Suppressor macrophage treated with lipopolysaccharide for 4 hours (primary cell): ENCODE measurements around the gene BABAM2.
"Not testable (repeated sequence)": the region's sequence is repeated elsewhere in the genome, so short reads cannot be mapped to it uniquely, and the experiment has no call there.

Experiments used
- DNase-seq: peaks from one replicate; pipeline ENCODE4 v3.0.0-alpha.2; 2020

Gene BABAM2

GRCh38 chr2:27890146-27890923 is at the start of gene BABAM2, which contains the start of gene RBKS:
Gene BABAM2, plus strand, starts transcription at chr2:27890729. Its CDS starts 3,828 bp downstream, at chr2:27894557.
Gene RBKS, minus strand, starts transcription at chr2:27890387. Its CDS starts 42 bp downstream, at chr2:27890345.
- peak; percentile 95 for DNase-seq

- no peak for DNase-seq
Measured at GRCh38 chr2:27842894-27843293, 47.6 kb upstream of the BABAM2 start.

- DNase-seq, result no peak
Measured at GRCh38 chr2:27843992-27844391, 46.5 kb upstream of the BABAM2 start.

GRCh38 chr2:27844821-27845255 is 45.7 kb upstream of the BABAM2 start:
- no peak for DNase-seq

- no peak for DNase-seq
Measured at GRCh38 chr2:27847333-27847732, 43.2 kb upstream of the BABAM2 start.

GRCh38 chr2:27849558-27850205 is 40.8 kb upstream of the BABAM2 start:
- DNase-seq, result no peak

GRCh38 chr2:27852691-27853090 is 37.8 kb upstream of the BABAM2 start:
- no peak for DNase-seq

GRCh38 chr2:27854229-27854862 is 36.2 kb upstream of the BABAM2 start:
- DNase-seq, result peak; percentile 41

- peak; percentile 19 for DNase-seq
Measured at GRCh38 chr2:27855476-27855875, 35.1 kb upstream of the BABAM2 start.

- no peak for DNase-seq
Measured at GRCh38 chr2:27856386-27856785, 34.1 kb upstream of the BABAM2 start.

- DNase-seq, result no peak
Measured at GRCh38 chr2:27856956-27857355, 33.6 kb upstream of the BABAM2 start.

- no peak for DNase-seq
Measured at GRCh38 chr2:27857417-27858172, 32.9 kb upstream of the BABAM2 start.

- DNase-seq, result peak; percentile 77
Measured at GRCh38 chr2:27860111-27860510, 30.4 kb upstream of the BABAM2 start.

- no peak for DNase-seq
Measured at GRCh38 chr2:27863146-27863545, 27.4 kb upstream of the BABAM2 start.

GRCh38 chr2:27863955-27864354 is 26.6 kb upstream of the BABAM2 start:
- DNase-seq, result not testable (repeated sequence)

- no peak for DNase-seq
Measured at GRCh38 chr2:27866237-27866636, 24.3 kb upstream of the BABAM2 start.

- DNase-seq, result no peak
Measured at GRCh38 chr2:27869763-27870162, 20.8 kb upstream of the BABAM2 start.

GRCh38 chr2:27870724-27871123 is 19.8 kb upstream of the BABAM2 start:
- DNase-seq, result no peak

GRCh38 chr2:27871802-27872201 is 18.7 kb upstream of the BABAM2 start:
- no peak for DNase-seq

- no peak for DNase-seq
Measured at GRCh38 chr2:27873091-27873490, 17.4 kb upstream of the BABAM2 start.

- no peak for DNase-seq
Measured at GRCh38 chr2:27875089-27875881, 15.2 kb upstream of the BABAM2 start.

- no peak for DNase-seq
Measured at GRCh38 chr2:27878825-27879224, 11.7 kb upstream of the BABAM2 start.
